GM12864 (cell line): Measurements from ENCODE around the gene B3GNT9.

Source experiments
- DNase-seq: peaks from one replicate; pipeline ENCODE4 v3.0.0-alpha.2; 2011; ENCODE audit warnings: low read depth
- H3K4me3 ChIP-seq: 2 replicates; pipeline ENCODE4 v1.5.1; 2011; ENCODE audit warnings: mild to moderate bottlenecking, low read depth, low read length, control low read depth
- CTCF ChIP-seq: IDR thresholded peaks from 2 replicates; pipeline ENCODE4 v1.5.1; 2011; ENCODE audit warnings: low read depth, mild to moderate bottlenecking, moderate library complexity, low read length, control low read depth, inconsistent platforms; ENCODE audit errors: missing control alignments

B3GNT9 gene

GRCh38 chr16:67191411-67191994 is 40.7 kb upstream of the B3GNT9 start:
- H3K4me3 ChIP-seq: peak overlapping the region; percentile 84
- no peak for TF ChIP-seq CTCF
- no peak for DNase-seq

GRCh38 chr16:67190448-67191399 is 39.9 kb upstream of the B3GNT9 start:
- no peak for DNase-seq
- no peak for TF ChIP-seq CTCF
- H3K4me3 ChIP-seq: no peak overlapping the region

GRCh38 chr16:67190041-67190440 is 39.2 kb upstream of the B3GNT9 start, which contains the start of gene EXOC3L1:
Gene EXOC3L1, minus strand, starts transcription at chr16:67190136. Its CDS starts 460 bp downstream, at chr16:67189676.
- TF ChIP-seq CTCF: no peak
- DNase-seq: no peak
- no peak within 1 kb of the TSS for H3K4me3 ChIP-seq

- no peak for TF ChIP-seq CTCF
- DNase-seq: no peak
- H3K4me3 ChIP-seq: no peak overlapping the region
Observed at GRCh38 chr16:67188798-67189197, 38.0 kb upstream of the B3GNT9 start.

GRCh38 chr16:67188323-67188722 is 37.5 kb upstream of the B3GNT9 start:
- H3K4me3 ChIP-seq: no peak overlapping the region
- DNase-seq: no peak
- no peak for TF ChIP-seq CTCF

- DNase-seq: no peak
Observed at GRCh38 chr16:67187175-67187890, 36.5 kb upstream of the B3GNT9 start.

More at GRCh38 chr16:67187175-67187890, 36.5 kb upstream of the B3GNT9 start:
- TF ChIP-seq CTCF: no peak
- H3K4me3 ChIP-seq: no peak overlapping the region
